HL-60 (cell line): Measurements from ENCODE around the gene SOX1.

Source experiments
- GABPA ChIP-seq: IDR thresholded peaks from 2 replicates; pipeline ENCODE4 v1.6.1; 2012; ENCODE audit warnings: low read depth
- POLR2AphosphoS5 ChIP-seq: IDR thresholded peaks from 2 replicates; pipeline ENCODE4 v1.6.1; 2012; ENCODE audit warnings: low read depth
- SPI1 ChIP-seq: IDR thresholded peaks from 2 replicates; pipeline ENCODE4 v1.6.1; 2012; ENCODE audit warnings: low read depth, mild to moderate bottlenecking, borderline replicate concordance
- TF ChIP-seq, protein P1 (sequence below): IDR thresholded peaks from one replicate; pipeline ENCODE4 v1.5.1; 2011; ENCODE audit warnings: low read length, control low read depth, inconsistent platforms; ENCODE audit not compliant: insufficient read depth
- TF ChIP-seq, protein P2 (sequence below): IDR thresholded peaks from 2 replicates; pipeline ENCODE4 v1.6.1; 2012; ENCODE audit warnings: low read depth; ENCODE audit not compliant: insufficient replicate concordance

DNA sequence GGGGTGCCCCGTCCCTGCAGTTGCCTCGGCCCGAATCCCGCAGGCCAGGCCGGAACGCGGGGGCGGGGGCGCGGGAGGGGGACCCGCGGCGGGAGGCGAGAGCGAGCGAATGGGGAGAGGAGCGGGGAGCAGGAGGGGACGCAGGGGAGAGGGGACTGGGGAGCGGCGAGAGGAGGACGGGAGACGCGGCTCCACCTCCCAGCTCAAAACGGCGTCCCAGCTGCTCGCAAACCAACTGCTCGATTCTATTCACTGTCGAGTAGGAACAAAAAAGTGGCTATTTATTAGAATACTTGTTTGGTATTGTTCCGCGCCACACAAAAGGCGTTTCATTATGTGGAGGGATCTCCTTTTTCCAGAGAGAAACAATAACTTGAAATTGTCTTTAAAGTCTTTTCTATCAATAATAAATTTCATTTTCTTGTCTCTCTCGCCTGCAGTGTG, 10.6 kb upstream of the SOX1 start:
- TF ChIP-seq, protein P1, sequence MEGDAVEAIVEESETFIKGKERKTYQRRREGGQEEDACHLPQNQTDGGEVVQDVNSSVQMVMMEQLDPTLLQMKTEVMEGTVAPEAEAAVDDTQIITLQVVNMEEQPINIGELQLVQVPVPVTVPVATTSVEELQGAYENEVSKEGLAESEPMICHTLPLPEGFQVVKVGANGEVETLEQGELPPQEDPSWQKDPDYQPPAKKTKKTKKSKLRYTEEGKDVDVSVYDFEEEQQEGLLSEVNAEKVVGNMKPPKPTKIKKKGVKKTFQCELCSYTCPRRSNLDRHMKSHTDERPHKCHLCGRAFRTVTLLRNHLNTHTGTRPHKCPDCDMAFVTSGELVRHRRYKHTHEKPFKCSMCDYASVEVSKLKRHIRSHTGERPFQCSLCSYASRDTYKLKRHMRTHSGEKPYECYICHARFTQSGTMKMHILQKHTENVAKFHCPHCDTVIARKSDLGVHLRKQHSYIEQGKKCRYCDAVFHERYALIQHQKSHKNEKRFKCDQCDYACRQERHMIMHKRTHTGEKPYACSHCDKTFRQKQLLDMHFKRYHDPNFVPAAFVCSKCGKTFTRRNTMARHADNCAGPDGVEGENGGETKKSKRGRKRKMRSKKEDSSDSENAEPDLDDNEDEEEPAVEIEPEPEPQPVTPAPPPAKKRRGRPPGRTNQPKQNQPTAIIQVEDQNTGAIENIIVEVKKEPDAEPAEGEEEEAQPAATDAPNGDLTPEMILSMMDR: no peak
- no peak for TF ChIP-seq POLR2AphosphoS5
- no peak for TF ChIP-seq SPI1
- TF ChIP-seq, protein P2, sequence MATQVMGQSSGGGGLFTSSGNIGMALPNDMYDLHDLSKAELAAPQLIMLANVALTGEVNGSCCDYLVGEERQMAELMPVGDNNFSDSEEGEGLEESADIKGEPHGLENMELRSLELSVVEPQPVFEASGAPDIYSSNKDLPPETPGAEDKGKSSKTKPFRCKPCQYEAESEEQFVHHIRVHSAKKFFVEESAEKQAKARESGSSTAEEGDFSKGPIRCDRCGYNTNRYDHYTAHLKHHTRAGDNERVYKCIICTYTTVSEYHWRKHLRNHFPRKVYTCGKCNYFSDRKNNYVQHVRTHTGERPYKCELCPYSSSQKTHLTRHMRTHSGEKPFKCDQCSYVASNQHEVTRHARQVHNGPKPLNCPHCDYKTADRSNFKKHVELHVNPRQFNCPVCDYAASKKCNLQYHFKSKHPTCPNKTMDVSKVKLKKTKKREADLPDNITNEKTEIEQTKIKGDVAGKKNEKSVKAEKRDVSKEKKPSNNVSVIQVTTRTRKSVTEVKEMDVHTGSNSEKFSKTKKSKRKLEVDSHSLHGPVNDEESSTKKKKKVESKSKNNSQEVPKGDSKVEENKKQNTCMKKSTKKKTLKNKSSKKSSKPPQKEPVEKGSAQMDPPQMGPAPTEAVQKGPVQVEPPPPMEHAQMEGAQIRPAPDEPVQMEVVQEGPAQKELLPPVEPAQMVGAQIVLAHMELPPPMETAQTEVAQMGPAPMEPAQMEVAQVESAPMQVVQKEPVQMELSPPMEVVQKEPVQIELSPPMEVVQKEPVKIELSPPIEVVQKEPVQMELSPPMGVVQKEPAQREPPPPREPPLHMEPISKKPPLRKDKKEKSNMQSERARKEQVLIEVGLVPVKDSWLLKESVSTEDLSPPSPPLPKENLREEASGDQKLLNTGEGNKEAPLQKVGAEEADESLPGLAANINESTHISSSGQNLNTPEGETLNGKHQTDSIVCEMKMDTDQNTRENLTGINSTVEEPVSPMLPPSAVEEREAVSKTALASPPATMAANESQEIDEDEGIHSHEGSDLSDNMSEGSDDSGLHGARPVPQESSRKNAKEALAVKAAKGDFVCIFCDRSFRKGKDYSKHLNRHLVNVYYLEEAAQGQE: no peak
- TF ChIP-seq GABPA: no peak
